Measurements from ENCODE around the gene SAFB2.

The SAFB2 gene

GRCh38 chr19:5592531-5593342 lies 29.8 kb downstream of the SAFB2 start:
- in situ Hi-C loops (cut with MboI; ENCODE audit: low sequenced_read_pairs, unreplicated experiment) = no loop called here
- TF ChIP-seq, protein P1, sequence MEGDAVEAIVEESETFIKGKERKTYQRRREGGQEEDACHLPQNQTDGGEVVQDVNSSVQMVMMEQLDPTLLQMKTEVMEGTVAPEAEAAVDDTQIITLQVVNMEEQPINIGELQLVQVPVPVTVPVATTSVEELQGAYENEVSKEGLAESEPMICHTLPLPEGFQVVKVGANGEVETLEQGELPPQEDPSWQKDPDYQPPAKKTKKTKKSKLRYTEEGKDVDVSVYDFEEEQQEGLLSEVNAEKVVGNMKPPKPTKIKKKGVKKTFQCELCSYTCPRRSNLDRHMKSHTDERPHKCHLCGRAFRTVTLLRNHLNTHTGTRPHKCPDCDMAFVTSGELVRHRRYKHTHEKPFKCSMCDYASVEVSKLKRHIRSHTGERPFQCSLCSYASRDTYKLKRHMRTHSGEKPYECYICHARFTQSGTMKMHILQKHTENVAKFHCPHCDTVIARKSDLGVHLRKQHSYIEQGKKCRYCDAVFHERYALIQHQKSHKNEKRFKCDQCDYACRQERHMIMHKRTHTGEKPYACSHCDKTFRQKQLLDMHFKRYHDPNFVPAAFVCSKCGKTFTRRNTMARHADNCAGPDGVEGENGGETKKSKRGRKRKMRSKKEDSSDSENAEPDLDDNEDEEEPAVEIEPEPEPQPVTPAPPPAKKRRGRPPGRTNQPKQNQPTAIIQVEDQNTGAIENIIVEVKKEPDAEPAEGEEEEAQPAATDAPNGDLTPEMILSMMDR (IDR thresholded peaks at IDR 0.05; ENCODE audit: borderline replicate concordance, control extremely low read depth, extremely low read depth, insufficient read depth, missing control alignments) = no peak
- no peak for DNase-seq (ENCODE audit: low spot score)

GRCh38 chr19:5591476-5591875 lies 31.1 kb downstream of the SAFB2 start:
- TF ChIP-seq, protein P1 (IDR thresholded peaks at IDR 0.05; ENCODE audit: borderline replicate concordance, control extremely low read depth, extremely low read depth, insufficient read depth, missing control alignments) = no peak
- no peak for DNase-seq (ENCODE audit: low spot score)
- in situ Hi-C loops (cut with MboI; ENCODE audit: low sequenced_read_pairs, unreplicated experiment) = no loop called here

DNA sequence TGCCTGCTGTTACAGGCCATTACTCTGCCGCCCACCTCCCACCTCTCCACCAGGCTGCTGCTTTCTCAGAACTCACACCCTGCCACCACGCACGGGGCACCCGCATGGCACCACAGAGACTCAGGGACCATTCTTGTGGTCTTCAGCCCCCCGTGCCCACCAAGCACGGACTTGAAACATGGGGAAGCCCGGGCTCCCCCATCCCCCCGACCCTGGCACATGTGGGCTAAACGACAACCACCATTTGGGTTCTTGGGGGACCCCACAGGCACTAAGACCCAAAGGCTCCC lies 31.8 kb downstream of the SAFB2 start:
- DNase-seq (ENCODE audit: low spot score) = no peak
- in situ Hi-C loops (cut with MboI; ENCODE audit: low sequenced_read_pairs, unreplicated experiment) = no loop called here
- TF ChIP-seq, protein P1 (IDR thresholded peaks at IDR 0.05; ENCODE audit: borderline replicate concordance, control extremely low read depth, extremely low read depth, insufficient read depth, missing control alignments) = no peak

DNA sequence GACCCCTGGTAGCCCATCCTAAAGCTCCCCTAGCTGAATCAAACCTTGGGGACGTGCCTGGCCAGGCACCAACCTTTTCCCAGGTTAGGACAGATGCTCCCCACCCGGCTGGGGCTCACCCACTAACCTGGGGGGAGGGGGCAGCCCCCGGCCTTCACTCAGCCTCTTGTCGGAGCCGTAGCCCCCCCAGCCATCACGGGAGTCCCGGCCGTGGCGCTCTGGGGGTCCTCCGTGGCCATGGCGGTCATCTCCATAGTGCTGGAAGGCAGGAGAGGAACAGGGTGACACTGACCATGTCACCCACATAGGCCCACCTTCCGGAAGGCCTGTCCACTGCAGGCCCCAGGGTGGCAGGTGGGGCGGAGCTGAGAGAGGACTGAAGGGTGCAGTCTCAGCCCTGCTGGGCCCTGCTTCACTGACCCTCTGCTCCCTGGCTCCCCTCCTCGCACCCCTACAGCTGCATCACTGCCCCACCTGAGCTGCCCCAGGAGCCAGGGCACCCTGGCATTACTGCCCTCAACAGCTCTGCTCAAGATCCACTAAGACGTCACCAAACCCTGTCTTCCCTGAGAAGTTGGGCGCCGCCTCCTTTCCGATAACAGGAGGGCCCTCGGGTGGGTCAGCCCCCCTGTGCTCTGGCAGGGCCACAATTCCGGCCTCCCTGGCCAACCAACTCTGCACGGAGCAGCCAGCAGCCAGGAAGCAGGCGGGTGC lies 32.3 kb downstream of the SAFB2 start:
- no peak for DNase-seq (ENCODE audit: low spot score)
- in situ Hi-C loops (cut with MboI; ENCODE audit: low sequenced_read_pairs, unreplicated experiment) = no loop called here
- TF ChIP-seq, protein P1 (IDR thresholded peaks at IDR 0.05; ENCODE audit: borderline replicate concordance, control extremely low read depth, extremely low read depth, insufficient read depth, missing control alignments) = no peak

DNA sequence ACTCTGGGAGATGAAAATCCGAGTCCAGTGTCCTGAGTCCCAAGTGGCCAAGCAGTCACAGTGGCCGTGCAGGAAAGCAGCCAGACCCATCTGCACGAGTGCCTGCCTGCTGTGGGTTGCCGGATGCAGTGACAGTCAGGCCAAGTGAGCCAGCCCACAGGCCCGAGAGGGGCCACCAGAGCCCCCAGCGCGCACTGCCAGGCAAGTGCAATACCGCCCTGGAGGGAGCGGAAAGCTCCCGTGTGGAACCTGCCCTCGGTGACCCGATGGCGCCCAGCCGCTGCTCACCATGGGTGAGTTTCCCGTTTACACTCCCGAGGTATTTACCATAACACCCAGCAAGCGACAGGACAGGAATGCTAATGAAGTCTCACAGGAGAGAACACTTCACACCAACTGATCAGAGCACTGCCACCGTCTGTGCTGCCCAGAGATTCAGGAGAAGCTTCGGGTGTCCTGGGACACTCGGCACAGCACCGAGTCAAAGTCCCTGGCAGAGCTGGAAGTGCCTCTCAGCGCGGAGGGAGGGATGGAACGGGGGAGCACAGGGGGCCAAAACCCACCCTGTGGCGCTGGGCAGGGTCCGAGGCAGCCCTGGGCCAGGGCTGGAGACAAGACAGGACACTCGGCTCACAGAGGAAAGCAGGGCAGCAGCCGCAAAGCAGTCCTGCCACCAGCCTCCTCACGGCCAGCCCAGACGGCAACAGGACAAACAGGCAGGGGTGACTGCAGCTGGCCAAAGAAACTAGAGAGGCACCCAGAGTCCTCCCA lies 33.5 kb downstream of the SAFB2 start:
- in situ Hi-C loops (cut with MboI; ENCODE audit: low sequenced_read_pairs, unreplicated experiment) = no loop called here
- no peak for DNase-seq (ENCODE audit: low spot score)
- TF ChIP-seq, protein P1 (IDR thresholded peaks at IDR 0.05; ENCODE audit: borderline replicate concordance, control extremely low read depth, extremely low read depth, insufficient read depth, missing control alignments) = no peak

- in situ Hi-C loops (cut with MboI; ENCODE audit: low sequenced_read_pairs, unreplicated experiment) = no loop called here
- no peak for DNase-seq (ENCODE audit: low spot score)
- TF ChIP-seq, protein P1 (IDR thresholded peaks at IDR 0.05; ENCODE audit: borderline replicate concordance, control extremely low read depth, extremely low read depth, insufficient read depth, missing control alignments) = no peak
These were observed 34.1 kb downstream of the SAFB2 start for GRCh38 chr19:5588441-5588840.
